Suprapubic skin (tissue), 3 donors: ENCODE measurements around the gene C1orf56.

Experiments used
- POLR2A ChIP-seq, 2 donors: fragments of 450-650 bp; IDR thresholded peaks; one replicate each; pipeline ENCODE4 v1.6.1; 2017; ENCODE audit warnings: antibody characterized with exemption in 2 of 2, mild to moderate bottlenecking in 2 of 2, moderate library complexity in 2 of 2
- TF ChIP-seq, protein P1 (sequence below), 2 donors: fragments of 200-600 bp in 1 of 2; fragments of 450-650 bp in 1 of 2; sonication (generic) in 1 of 2; IDR thresholded peaks; one replicate each; pipeline ENCODE4 v1.5.1; 2016 to 2019; ENCODE audit warnings: antibody characterized with exemption in 2 of 2, mild to moderate bottlenecking in 1 of 2, moderate library complexity in 1 of 2

GRCh38 chr1:151060657-151061421, 13.3 kb downstream of the C1orf56 start:
- TF ChIP-seq, protein P1, sequence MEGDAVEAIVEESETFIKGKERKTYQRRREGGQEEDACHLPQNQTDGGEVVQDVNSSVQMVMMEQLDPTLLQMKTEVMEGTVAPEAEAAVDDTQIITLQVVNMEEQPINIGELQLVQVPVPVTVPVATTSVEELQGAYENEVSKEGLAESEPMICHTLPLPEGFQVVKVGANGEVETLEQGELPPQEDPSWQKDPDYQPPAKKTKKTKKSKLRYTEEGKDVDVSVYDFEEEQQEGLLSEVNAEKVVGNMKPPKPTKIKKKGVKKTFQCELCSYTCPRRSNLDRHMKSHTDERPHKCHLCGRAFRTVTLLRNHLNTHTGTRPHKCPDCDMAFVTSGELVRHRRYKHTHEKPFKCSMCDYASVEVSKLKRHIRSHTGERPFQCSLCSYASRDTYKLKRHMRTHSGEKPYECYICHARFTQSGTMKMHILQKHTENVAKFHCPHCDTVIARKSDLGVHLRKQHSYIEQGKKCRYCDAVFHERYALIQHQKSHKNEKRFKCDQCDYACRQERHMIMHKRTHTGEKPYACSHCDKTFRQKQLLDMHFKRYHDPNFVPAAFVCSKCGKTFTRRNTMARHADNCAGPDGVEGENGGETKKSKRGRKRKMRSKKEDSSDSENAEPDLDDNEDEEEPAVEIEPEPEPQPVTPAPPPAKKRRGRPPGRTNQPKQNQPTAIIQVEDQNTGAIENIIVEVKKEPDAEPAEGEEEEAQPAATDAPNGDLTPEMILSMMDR (IDR thresholded peaks at IDR 0.05) = no peak
- no peak for TF ChIP-seq POLR2A (IDR thresholded peaks at IDR 0.05)
